RWPE2 (cell line): ENCODE results near the gene PDLIM7.

Experiments
- ATAC-seq: fragments of 200-7000 bp; cut with Tn5 transposase; 3 replicates; pipeline ENCODE4 v1.9.1; 2021; ENCODE audit warnings: low read depth
- DNase-seq: peaks from one replicate; pipeline ENCODE4 v3.0.0-alpha.2; 2020; ENCODE audit warnings: low spot score
- H3K27ac ChIP-seq: fragments of 450-650 bp; 2 replicates; pipeline ENCODE4 v1.5.1; 2017; ENCODE audit warnings: mild to moderate bottlenecking; ENCODE audit not compliant: poor library complexity, severe bottlenecking
- H3K27me3 ChIP-seq: fragments of 250-450 bp; sonication (Bioruptor Pico); 2 replicates; pipeline ENCODE4 v1.5.1; 2021; ENCODE audit warnings: mild to moderate bottlenecking, moderate library complexity; ENCODE audit not compliant: insufficient read depth, poor library complexity, severe bottlenecking
- H3K36me3 ChIP-seq: fragments of 250-450 bp; sonication (Bioruptor Pico); 2 replicates; pipeline ENCODE4 v1.5.1; 2020; ENCODE audit warnings: low read depth, mild to moderate bottlenecking, moderate library complexity
- H3K4me1 ChIP-seq: fragments of 250-450 bp; sonication (Bioruptor Pico); 2 replicates; pipeline ENCODE4 v1.5.1; 2021; ENCODE audit warnings: mild to moderate bottlenecking, moderate library complexity; ENCODE audit not compliant: insufficient read depth, poor library complexity, severe bottlenecking
- H3K4me3 ChIP-seq: fragments of 250-450 bp; sonication (Bioruptor Pico); 2 replicates; pipeline ENCODE4 v1.5.1; 2021; ENCODE audit warnings: mild to moderate bottlenecking, moderate library complexity; ENCODE audit not compliant: severe bottlenecking
- H3K9me3 ChIP-seq: fragments of 250-450 bp; sonication (Bioruptor Pico); 2 replicates; pipeline ENCODE4 v1.5.1; 2021; ENCODE audit warnings: mild to moderate bottlenecking, moderate library complexity; ENCODE audit not compliant: severe bottlenecking
- TF ChIP-seq, protein P1 (sequence below): fragments of 450-650 bp; IDR thresholded peaks from one replicate; pipeline ENCODE4 v1.5.1; 2017; ENCODE audit warnings: mild to moderate bottlenecking, moderate library complexity; ENCODE audit not compliant: poor library complexity, severe bottlenecking

PDLIM7 gene

DNA sequence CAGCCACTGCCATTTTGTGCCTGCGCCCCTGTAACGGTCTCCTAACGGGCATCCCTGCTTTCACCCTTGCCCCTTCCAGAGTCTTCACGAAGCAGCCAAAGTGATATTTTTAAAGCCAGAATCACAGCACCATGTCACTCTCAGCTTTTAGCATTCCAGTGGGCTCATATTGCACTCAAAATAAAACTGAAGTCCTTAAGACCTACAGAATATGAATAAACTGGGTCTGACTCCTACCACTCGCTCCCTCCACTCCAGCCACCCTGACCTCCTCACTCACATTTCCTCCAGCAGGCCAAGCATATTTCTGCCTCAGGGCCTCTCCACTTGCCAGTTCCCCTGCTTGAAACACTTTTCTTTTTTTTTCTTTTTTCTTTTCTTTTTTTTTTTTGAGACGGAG is 2.4 kb upstream of the PDLIM7 start:
- ATAC-seq, result no peak
- no peak overlapping the region for H3K27ac ChIP-seq
- DNase-seq, result no peak
- peaks cover 17% of the 10 kb centered on the region for H3K36me3 ChIP-seq
- TF ChIP-seq, protein P1, sequence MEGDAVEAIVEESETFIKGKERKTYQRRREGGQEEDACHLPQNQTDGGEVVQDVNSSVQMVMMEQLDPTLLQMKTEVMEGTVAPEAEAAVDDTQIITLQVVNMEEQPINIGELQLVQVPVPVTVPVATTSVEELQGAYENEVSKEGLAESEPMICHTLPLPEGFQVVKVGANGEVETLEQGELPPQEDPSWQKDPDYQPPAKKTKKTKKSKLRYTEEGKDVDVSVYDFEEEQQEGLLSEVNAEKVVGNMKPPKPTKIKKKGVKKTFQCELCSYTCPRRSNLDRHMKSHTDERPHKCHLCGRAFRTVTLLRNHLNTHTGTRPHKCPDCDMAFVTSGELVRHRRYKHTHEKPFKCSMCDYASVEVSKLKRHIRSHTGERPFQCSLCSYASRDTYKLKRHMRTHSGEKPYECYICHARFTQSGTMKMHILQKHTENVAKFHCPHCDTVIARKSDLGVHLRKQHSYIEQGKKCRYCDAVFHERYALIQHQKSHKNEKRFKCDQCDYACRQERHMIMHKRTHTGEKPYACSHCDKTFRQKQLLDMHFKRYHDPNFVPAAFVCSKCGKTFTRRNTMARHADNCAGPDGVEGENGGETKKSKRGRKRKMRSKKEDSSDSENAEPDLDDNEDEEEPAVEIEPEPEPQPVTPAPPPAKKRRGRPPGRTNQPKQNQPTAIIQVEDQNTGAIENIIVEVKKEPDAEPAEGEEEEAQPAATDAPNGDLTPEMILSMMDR, result no peak
- H3K9me3 ChIP-seq, result no peaks in the 10 kb centered on the region
- no peak overlapping the region for H3K4me3 ChIP-seq
- peaks cover 14% of the 10 kb centered on the region for H3K4me1 ChIP-seq
- no peaks in the 10 kb centered on the region for H3K27me3 ChIP-seq

DNA sequence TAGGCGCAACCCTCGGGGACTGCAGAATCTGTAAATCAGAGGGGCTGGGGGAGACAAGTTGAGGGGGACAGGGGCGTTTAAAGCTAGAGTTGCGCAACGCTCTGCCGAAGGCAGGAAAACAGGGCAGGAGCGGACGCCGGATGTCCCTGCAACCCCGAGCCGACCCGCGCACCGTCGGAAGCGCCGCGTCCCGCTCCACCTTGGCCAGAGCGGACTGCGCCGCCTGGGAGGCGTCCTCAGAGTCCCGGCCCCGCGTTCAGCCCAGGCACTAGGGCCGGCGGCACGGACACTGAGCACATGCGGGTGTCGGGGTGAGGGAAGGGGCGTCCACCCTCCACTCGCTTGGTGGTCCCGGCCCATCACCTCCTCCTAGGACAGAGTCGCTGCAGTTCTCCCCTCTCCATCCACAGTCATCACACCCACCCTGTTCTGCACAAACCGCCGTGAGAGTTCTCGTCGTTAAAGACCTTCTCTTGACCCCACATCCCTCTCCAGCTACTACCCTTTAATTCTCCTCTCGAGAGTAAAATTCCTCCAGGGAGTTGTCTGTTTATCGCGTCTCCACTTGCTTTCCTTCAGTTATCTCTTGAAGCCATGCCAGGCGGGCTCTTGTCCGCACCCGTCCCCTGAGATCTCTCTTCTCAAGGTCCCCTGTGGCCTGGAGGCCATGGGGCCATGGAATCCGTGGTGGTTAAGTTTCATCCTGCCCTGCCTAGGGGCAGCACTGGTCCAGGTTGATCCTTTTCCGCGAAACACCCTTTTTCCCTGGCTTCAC is 796 bp upstream of the PDLIM7 start:
- DNase-seq, result no peak
- Histone ChIP-seq H3K4me1 (peaks cover 26% of the 10 kb centered on the region), H3K27me3 (no peaks in the 10 kb centered on the region), H3K36me3 (peaks cover 28% of the 10 kb centered on the region), H3K4me3 (peak overlapping the region; percentile 91), H3K27ac (peak overlapping the region; percentile 96), H3K9me3 (no peaks in the 10 kb centered on the region)
- TF ChIP-seq, protein P1, result peak; percentile 13
- no peak for ATAC-seq

DNA sequence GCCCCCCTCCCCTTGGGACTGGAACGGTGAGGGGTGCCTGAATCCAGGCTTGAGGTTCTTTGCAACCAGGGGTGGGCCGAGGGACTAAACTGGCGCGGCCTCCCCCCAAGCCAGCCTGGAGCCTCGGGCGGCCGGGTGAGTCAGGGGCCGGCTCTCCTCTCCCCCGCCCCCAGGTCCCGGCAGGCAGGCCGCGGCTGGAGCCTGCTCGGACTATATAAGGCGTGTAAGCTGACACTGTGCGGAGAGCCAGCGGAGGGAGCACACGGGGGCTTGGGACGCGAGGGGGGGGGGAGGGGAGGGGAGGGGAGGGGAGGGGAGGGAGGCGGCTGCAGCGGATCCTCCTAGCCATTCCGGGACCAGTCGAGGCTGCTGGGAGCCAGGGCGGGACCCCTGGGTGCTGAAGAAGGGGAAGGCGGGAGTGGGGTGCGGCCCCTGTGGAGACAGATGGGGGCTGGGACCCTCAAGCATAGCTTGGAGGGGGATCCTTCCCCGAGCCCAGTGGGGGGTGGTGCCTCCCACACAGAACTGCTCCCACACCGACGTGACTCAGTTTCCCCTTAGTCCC is 595 bp downstream of the PDLIM7 start:
- Histone ChIP-seq H3K27ac (peak overlapping the region; percentile 96), H3K4me3 (peak overlapping the region; percentile 91), H3K4me1 (peaks cover 26% of the 10 kb centered on the region), H3K36me3 (peaks cover 41% of the 10 kb centered on the region), H3K27me3 (no peaks in the 10 kb centered on the region), H3K9me3 (no peaks in the 10 kb centered on the region)
- TF ChIP-seq, protein P1, result no peak
- ATAC-seq (peak; percentile 48), DNase-seq (peak; percentile 98)

DNA sequence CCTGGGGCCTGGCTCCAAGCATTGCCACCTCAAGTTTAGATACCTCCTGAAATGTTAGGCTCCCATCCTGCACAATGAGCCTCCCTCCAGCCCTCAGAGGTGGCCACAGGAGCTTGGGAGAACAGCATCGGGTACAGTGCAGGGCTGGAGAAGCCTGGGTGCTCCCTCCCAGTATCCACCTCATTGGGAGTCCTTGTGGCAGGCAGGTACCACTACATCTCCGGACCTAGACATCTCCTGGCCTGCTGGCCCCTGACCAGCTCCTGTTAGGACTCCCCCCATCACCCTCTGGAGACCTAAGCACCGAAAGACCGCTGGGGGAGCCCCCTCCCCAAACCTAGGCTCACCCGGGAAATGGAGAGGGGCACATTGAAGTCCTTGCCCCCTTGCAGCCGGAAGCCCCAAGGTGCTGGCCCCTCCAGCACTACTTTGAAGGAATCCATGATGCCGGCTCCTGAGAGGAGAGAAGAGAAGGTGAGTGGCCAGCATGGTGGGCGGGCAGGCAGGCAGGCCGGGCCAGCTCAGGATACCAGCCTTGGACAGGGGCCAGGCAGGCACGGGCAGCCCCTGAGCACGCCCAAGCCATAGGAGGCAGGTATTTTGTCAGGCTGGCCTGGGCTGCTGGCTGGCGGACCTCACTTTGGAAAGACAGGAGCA is 1.2 kb downstream of the PDLIM7 start:
- Histone ChIP-seq H3K4me1 (peaks cover 26% of the 10 kb centered on the region), H3K27ac (peak overlapping the region; percentile 96), H3K9me3 (no peaks in the 10 kb centered on the region), H3K36me3 (peaks cover 44% of the 10 kb centered on the region), H3K27me3 (no peaks in the 10 kb centered on the region), H3K4me3 (peak overlapping the region; percentile 91)
- ATAC-seq (peak; percentile 6), DNase-seq (no peak)
- TF ChIP-seq, protein P1, result peak; percentile 16
